Caco-2 (cell line): ENCODE measurements around the gene MPL. TPM values are rescaled to one million over a fixed set of nuclear protein-coding genes. Genes with fewer than 3 reads are reported as not detected.

Source experiments
- BruUV-seq: library from RNA; stranded (reverse); fragments of 400-500 nt; replicated peaks from 2 replicates; lab custom pipeline; 2021; lab: Mats Ljungman, UMichigan
- CTCF ChIA-PET: fragments of 300-600 bp; sonication (Branson Sonifier 250); formaldehyde crosslinking; loops from one replicate; lab custom pipeline; 2022; ENCODE audit warnings: antibody characterized with exemption; lab: Charles Lee
- POLR2A ChIA-PET: fragments of 300-600 bp; sonication (Branson Sonifier 250); formaldehyde crosslinking; loops from one replicate; lab custom pipeline; 2022; ENCODE audit warnings: antibody characterized with exemption; lab: Charles Lee
- DNase-seq, 2 experiments: peaks; one replicate each; pipeline versions ENCODE4 v3.0.0 to v3.0.0-alpha.2; 2020 to 2022
- H3K27me3 ChIP-seq: replicated peaks from 2 replicates; pipeline ENCODE4 v1.6.0; 2011; ENCODE audit warnings: low read length; ENCODE audit not compliant: control insufficient read depth, insufficient read depth
- H3K36me3 ChIP-seq: 2 replicates; pipeline ENCODE4 v1.5.1; 2011; ENCODE audit warnings: low read length; ENCODE audit not compliant: control insufficient read depth, insufficient read depth
- H3K4me1 ChIP-seq: fragments of 250-450 bp; sonication (Bioruptor Pico); 2 replicates; pipeline ENCODE4 v1.5.1; 2020; ENCODE audit warnings: mild to moderate bottlenecking
- H3K4me3 ChIP-seq: 2 replicates; pipeline ENCODE4 v1.5.1; 2011; ENCODE audit warnings: low read depth, mild to moderate bottlenecking, control low read depth, low read length
- H3K9me3 ChIP-seq: fragments of 250-450 bp; sonication (Bioruptor Pico); 2 replicates; pipeline ENCODE4 v1.5.1; 2020; ENCODE audit warnings: mild to moderate bottlenecking, moderate library complexity
- H3K27ac Mint-ChIP-seq: one replicate; pipeline ENCODE4 v1.8.0; 2022; ENCODE audit warnings: mixed read lengths; ENCODE audit not compliant: unreplicated experiment
- H3K27me3 Mint-ChIP-seq: one replicate; pipeline ENCODE4 v1.8.0; 2022; ENCODE audit warnings: mixed read lengths; ENCODE audit not compliant: insufficient read depth, unreplicated experiment
- H3K36me3 Mint-ChIP-seq: one replicate; pipeline ENCODE4 v1.8.0; 2022; ENCODE audit warnings: mild to moderate bottlenecking, mixed read lengths; ENCODE audit not compliant: insufficient read depth, unreplicated experiment
- H3K4me1 Mint-ChIP-seq: one replicate; pipeline ENCODE4 v1.8.0; 2022; ENCODE audit warnings: low read depth, mixed read lengths; ENCODE audit not compliant: unreplicated experiment
- H3K4me3 Mint-ChIP-seq: one replicate; pipeline ENCODE4 v1.8.0; 2022; ENCODE audit warnings: mild to moderate bottlenecking, moderate library complexity, mixed read lengths; ENCODE audit not compliant: unreplicated experiment
- H3K9me3 Mint-ChIP-seq: one replicate; pipeline ENCODE4 v1.8.0; 2022; ENCODE audit warnings: mixed read lengths; ENCODE audit not compliant: unreplicated experiment
- CTCF ChIP-seq, 2 experiments: fragments of 200-600 bp in 1 of 2; IDR thresholded peaks; 1 replicate in 1 of 2; 2 replicates in 1 of 2; pipeline versions ENCODE4 v1.5.1 to v1.8.0; 2011 to 2022; ENCODE audit warnings: antibody characterized with exemption in 1 of 2, control low read depth in 1 of 2, inconsistent platforms in 1 of 2, low read depth in 1 of 2, low read length in 1 of 2, mild to moderate bottlenecking in 1 of 2, moderate library complexity in 1 of 2; ENCODE audit not compliant: insufficient read depth in 1 of 2, severe bottlenecking in 1 of 2, unreplicated experiment in 1 of 2
- intact Hi-C: fragments of 100-400 bp; cut with micrococcal nuclease; formaldehyde crosslinking; loops from one replicate; pipeline ENCODE4 v1.10.0; 2022; ENCODE audit not compliant: unreplicated experiment
- total RNA-seq: library from RNA; stranded (reverse); gene quantifications from 2 replicates; pipeline ENCODE4 v1.2.3, GENCODE V29; 2022

Gene MPL
- total RNA-seq, 1 experiment from 2014 or later, result not detected

- H3K36me3 ChIP-seq, result no peaks in the 10 kb centered on the region
- no peak overlapping the region for H3K4me3 Mint-ChIP-seq
- H3K36me3 Mint-ChIP-seq, result peaks cover 15% of the 10 kb centered on the region
- no peaks in the 10 kb centered on the region for H3K27me3 ChIP-seq
- H3K4me1 Mint-ChIP-seq, result peaks cover 6% of the 10 kb centered on the region
- peaks cover 3% of the 10 kb centered on the region for H3K4me1 ChIP-seq
- H3K27ac Mint-ChIP-seq, result no peak overlapping the region
- TF ChIP-seq CTCF (IDR thresholded peaks at IDR 0.05; ENCODE audit: insufficient read depth in 1 of 2, low read depth in 1 of 2, low read length in 1 of 2, severe bottlenecking in 1 of 2, unreplicated experiment in 1 of 2), result no peak
- intact Hi-C loops, result no loop called here
- DNase-seq, result no peak
- H3K27me3 Mint-ChIP-seq, result no peaks in the 10 kb centered on the region
- BruUV-seq, result no TSS peak
- H3K4me3 ChIP-seq, result no peak overlapping the region
- POLR2A ChIA-PET, result no interaction called here
- no peaks in the 10 kb centered on the region for H3K9me3 ChIP-seq
- CTCF ChIA-PET, result no interaction called here
- H3K9me3 Mint-ChIP-seq, result no peaks in the 10 kb centered on the region
Measured at GRCh38 chr1:43354936-43355335, 17.3 kb downstream of the MPL start.

- H3K9me3 Mint-ChIP-seq, result no peaks in the 10 kb centered on the region
- no TSS peak for BruUV-seq
- H3K4me3 ChIP-seq, result no peak overlapping the region
- no peaks in the 10 kb centered on the region for H3K9me3 ChIP-seq
- peaks cover 3% of the 10 kb centered on the region; the same call in 1 of the 2 replicates for H3K36me3 ChIP-seq
- intact Hi-C loops, result no loop called here
- peaks cover 37% of the 10 kb centered on the region for H3K36me3 Mint-ChIP-seq
- no peak for DNase-seq
- no peaks in the 10 kb centered on the region for H3K27me3 ChIP-seq
- H3K27me3 Mint-ChIP-seq, result no peaks in the 10 kb centered on the region
- ChIA-PET CTCF (interaction anchor here (2.1 kb wide), 1 partner anchor 72 kb away, joined by 13 read pairs; the partner anchor contains the start of gene C1orf210), POLR2A (no interaction called here)
- no peak overlapping the region for H3K4me3 Mint-ChIP-seq
- no peak for TF ChIP-seq CTCF (IDR thresholded peaks at IDR 0.05; ENCODE audit: insufficient read depth in 1 of 2, low read depth in 1 of 2, low read length in 1 of 2, severe bottlenecking in 1 of 2, unreplicated experiment in 1 of 2)
- H3K27ac Mint-ChIP-seq, result no peak overlapping the region
- H3K4me1 ChIP-seq, result peaks cover 14% of the 10 kb centered on the region
- peaks cover 23% of the 10 kb centered on the region for H3K4me1 Mint-ChIP-seq
Measured at GRCh38 chr1:43357251-43357650, 19.6 kb downstream of the MPL start.

GRCh38 chr1:43358121-43358745, 20.6 kb downstream of the MPL start:
- H3K27me3 Mint-ChIP-seq, result no peaks in the 10 kb centered on the region
- H3K9me3 Mint-ChIP-seq, result no peaks in the 10 kb centered on the region
- BruUV-seq, result TSS peak; percentile 80
- Histone ChIP-seq H3K27me3 (no peaks in the 10 kb centered on the region), H3K4me3 (peak overlapping the region; percentile 96), H3K9me3 (no peaks in the 10 kb centered on the region), H3K36me3 (peaks cover 3% of the 10 kb centered on the region; the same call in 1 of the 2 replicates), H3K4me1 (peaks cover 16% of the 10 kb centered on the region)
- DNase-seq, result peak; percentile 55 to 57
- ChIA-PET CTCF (interaction anchor here (0.9 to 2.1 kb wide), 8 partner anchors 9 to 131 kb away, joined by 3 to 36 read pairs (median 14); partner anchors contain the start of genes C1orf210 and ELOVL1), POLR2A (interaction anchor here (0.5 to 1.6 kb wide), 12 partner anchors 8 to 617 kb away, joined by 3 to 20 read pairs (median 8); partner anchors contain the start of genes C1orf210, ELOVL1, HYI and KDM4A)
- intact Hi-C loops, result loop anchor here (1.0 to 2.0 kb wide), 6 partner anchors 8 to 131 kb away; partner anchors contain the start of gene C1orf210
- H3K36me3 Mint-ChIP-seq, result peaks cover 47% of the 10 kb centered on the region
- peaks cover 23% of the 10 kb centered on the region for H3K4me1 Mint-ChIP-seq
- H3K27ac Mint-ChIP-seq, result peak overlapping the region; percentile 97
- H3K4me3 Mint-ChIP-seq, result peak overlapping the region; percentile 93
- TF ChIP-seq CTCF (IDR thresholded peaks at IDR 0.05; ENCODE audit: insufficient read depth in 1 of 2, low read depth in 1 of 2, low read length in 1 of 2, severe bottlenecking in 1 of 2, unreplicated experiment in 1 of 2), result peak; percentile 25 to 58
